Astrocyte (in vitro differentiated cells and primary cell): ENCODE results near the gene NFATC1.

ENCODE experiments used
- CTCF ChIP-seq: IDR thresholded peaks from 2 replicates; pipeline ENCODE4 v1.5.1; 2011; ENCODE audit warnings: low read depth, mild to moderate bottlenecking, inconsistent platforms, low read length, moderate library complexity; ENCODE audit not compliant: insufficient read depth
- EZH2 ChIP-seq: IDR thresholded peaks from 2 replicates; pipeline ENCODE4 v1.6.1; 2012; ENCODE audit warnings: mild to moderate bottlenecking, low read length, inconsistent platforms; ENCODE audit not compliant: insufficient read depth

- no peak for TF ChIP-seq EZH2
- TF ChIP-seq CTCF, result no peak
Observed at GRCh38 chr18:79508565-79509535, 113.1 kb downstream of the NFATC1 start.
